OCI-LY3 (cell line): Measurements from ENCODE around the gene PMAIP1.
"Not testable (repeated sequence)": the region's sequence is repeated elsewhere in the genome, so short reads cannot be mapped to it uniquely, and the experiment has no call there.

Source experiments
- H2AFZ ChIP-seq: fragments of 200-600, 300-600 bp; shearing (Covaris generic); 2 replicates; pipeline ENCODE4 v1.6.0; 2014; ENCODE audit warnings: antibody characterized with exemption, low read depth, low read length
- H3K27ac ChIP-seq: fragments of 200-600, 300-600 bp; sonication (generic); 2 replicates; pipeline ENCODE4 v1.5.1; 2014; ENCODE audit warnings: mild to moderate bottlenecking, low read length, moderate library complexity, mixed read lengths
- H3K27me3 ChIP-seq: fragments of 200-600, 300-600 bp; sonication (generic); 2 replicates; pipeline ENCODE4 v1.6.1; 2014; ENCODE audit warnings: low read depth, low read length, mixed read lengths
- H3K36me3 ChIP-seq: fragments of 200-600, 300-600 bp; sonication (generic); replicated peaks from 2 replicates; pipeline ENCODE3; 2014; ENCODE audit warnings: low read depth, low read length, mixed read lengths
- H3K4me1 ChIP-seq: fragments of 300-600, 200-600 bp; sonication (generic); 2 replicates; pipeline ENCODE4 v1.6.1; 2014; ENCODE audit warnings: low read length, mixed read lengths
- H3K4me2 ChIP-seq: fragments of 200-600, 300-600 bp; sonication (generic); 2 replicates; pipeline ENCODE4 v1.6.1; 2014; ENCODE audit warnings: low read length, mixed read lengths
- H3K4me3 ChIP-seq: fragments of 300-600, 200-600 bp; sonication (generic); 2 replicates; pipeline ENCODE4 v1.5.1; 2014; ENCODE audit warnings: antibody characterized with exemption, mild to moderate bottlenecking, low read length, moderate library complexity
- H3K79me2 ChIP-seq: fragments of 300-600, 200-600 bp; shearing (Covaris generic); 2 replicates; pipeline ENCODE4 v1.6.1; 2014; ENCODE audit warnings: mild to moderate bottlenecking, low read length, mixed read lengths
- H3K9ac ChIP-seq: fragments of 300-600, 200-600 bp; shearing (Covaris generic); 2 replicates; pipeline ENCODE4 v1.6.0; 2014; ENCODE audit warnings: mild to moderate bottlenecking, low read length, moderate library complexity
- H3K9me3 ChIP-seq: fragments of 200-600, 300-600 bp; shearing (Covaris generic); 2 replicates; pipeline ENCODE4 v1.6.1; 2014; ENCODE audit warnings: low read length, mixed read lengths; ENCODE audit not compliant: insufficient read depth
- H4K20me1 ChIP-seq: fragments of 200-600, 300-600 bp; sonication (generic); 2 replicates; pipeline ENCODE4 v1.6.1; 2016; ENCODE audit warnings: low read length, mixed read lengths; ENCODE audit not compliant: insufficient read depth
- CTCF ChIP-seq: fragments of 200-600, 300-600 bp; sonication (generic); IDR thresholded peaks from 2 replicates; pipeline ENCODE4 v1.5.1; 2014; ENCODE audit warnings: antibody characterized with exemption, low read length, low read depth
- EZH2phosphoT487 ChIP-seq: fragments of 200-600 bp; shearing (Covaris generic); IDR thresholded peaks from 2 replicates; pipeline ENCODE4 v1.6.1; 2018; ENCODE audit warnings: antibody characterized with exemption, mixed run types, low read depth

The PMAIP1 gene

GRCh38 chr18:59899298-59900221, at the start of gene PMAIP1:
PMAIP1 (plus strand) TSS chr18:59899996; CDS start chr18:59900178, 182 bp downstream.
- H3K27me3 ChIP-seq, result no peaks in the 10 kb centered on the region
- H3K9me3 ChIP-seq, result no peaks in the 10 kb centered on the region
- TF ChIP-seq CTCF (peak; percentile 52), EZH2phosphoT487 (no peak)
- H3K79me2 ChIP-seq, result peaks cover 67% of the 10 kb centered on the region
- peak within 1 kb of the TSS; percentile 79 for H3K4me3 ChIP-seq
- H3K4me1 ChIP-seq, result peaks cover 34% of the 10 kb centered on the region
- peaks cover 44% of the 10 kb centered on the region for H3K36me3 ChIP-seq
- H3K27ac ChIP-seq, result peak within 1 kb of the TSS; percentile 86
- H3K4me2 ChIP-seq, result peak within 1 kb of the TSS; percentile 88
- peak within 1 kb of the TSS; percentile 92 for H3K9ac ChIP-seq
- peaks cover 37% of the 10 kb centered on the region for H4K20me1 ChIP-seq
- peak within 1 kb of the TSS; percentile 41 for H2AFZ ChIP-seq

- H3K4me3 ChIP-seq, result no peak overlapping the region
- H3K4me2 ChIP-seq, result no peak overlapping the region
- H3K27me3 ChIP-seq, result no peaks in the 10 kb centered on the region
- H3K4me1 ChIP-seq, result peaks cover 50% of the 10 kb centered on the region
- no peak overlapping the region for H2AFZ ChIP-seq
- TF ChIP-seq EZH2phosphoT487 (no peak), CTCF (no peak)
- no peak overlapping the region for H3K27ac ChIP-seq
- no peaks in the 10 kb centered on the region for H3K36me3 ChIP-seq
- no peaks in the 10 kb centered on the region for H3K9me3 ChIP-seq
- no peaks in the 10 kb centered on the region for H3K79me2 ChIP-seq
- H4K20me1 ChIP-seq, result no peaks in the 10 kb centered on the region
- H3K9ac ChIP-seq, result no peak overlapping the region
Measured at GRCh38 chr18:59851784-59852399, 47.9 kb upstream of the PMAIP1 start.

- no peak overlapping the region for H3K4me2 ChIP-seq
- H3K4me3 ChIP-seq, result no peak overlapping the region
- H3K27ac ChIP-seq, result no peak overlapping the region
- no peak overlapping the region for H2AFZ ChIP-seq
- H3K4me1 ChIP-seq, result peaks cover 49% of the 10 kb centered on the region
- H3K9ac ChIP-seq, result no peak overlapping the region
- H3K79me2 ChIP-seq, result no peaks in the 10 kb centered on the region
- no peak for TF ChIP-seq CTCF
- TF ChIP-seq EZH2phosphoT487, result no peak
- H3K27me3 ChIP-seq, result peaks cover 3% of the 10 kb centered on the region
- no peaks in the 10 kb centered on the region for H4K20me1 ChIP-seq
- H3K9me3 ChIP-seq, result no peaks in the 10 kb centered on the region
- no peaks in the 10 kb centered on the region for H3K36me3 ChIP-seq
Measured at GRCh38 chr18:59852548-59852947, 47.2 kb upstream of the PMAIP1 start.

- Histone ChIP-seq H3K79me2 (no peaks in the 10 kb centered on the region), H3K4me1 (peaks cover 43% of the 10 kb centered on the region), H2AFZ (no peak overlapping the region), H3K4me3 (no peak overlapping the region), H3K36me3 (no peaks in the 10 kb centered on the region), H3K4me2 (no peak overlapping the region), H3K27ac (no peak overlapping the region), H4K20me1 (no peaks in the 10 kb centered on the region), H3K9ac (no peak overlapping the region), H3K27me3 (peaks cover 6% of the 10 kb centered on the region), H3K9me3 (no peaks in the 10 kb centered on the region)
- TF ChIP-seq EZH2phosphoT487 (no peak), CTCF (no peak)
Measured at GRCh38 chr18:59853380-59853779, 46.4 kb upstream of the PMAIP1 start.

- H3K79me2 ChIP-seq, H3K9ac ChIP-seq, H3K9me3 ChIP-seq, H3K36me3 ChIP-seq, H3K27ac ChIP-seq, H2AFZ ChIP-seq, H4K20me1 ChIP-seq, H3K4me2 ChIP-seq, H3K27me3 ChIP-seq, H3K4me3 ChIP-seq: not testable (repeated sequence)
- H3K4me1 ChIP-seq, result peaks cover 37% of the 10 kb centered on the region
Measured at GRCh38 chr18:59853988-59854387, 45.8 kb upstream of the PMAIP1 start.
